BE2C (cell line): ENCODE results near the gene TTC33.

Experiments used
- DNase-seq: peaks from one replicate; pipeline ENCODE4 v3.0.0-alpha.2; 2020
- H3K27me3 ChIP-seq: fragments of 250-450 bp; sonication (Bioruptor Pico); 2 replicates; pipeline ENCODE4 v1.5.1; 2020; ENCODE audit warnings: mild to moderate bottlenecking
- H3K36me3 ChIP-seq: fragments of 250-450 bp; sonication (Bioruptor Pico); 2 replicates; pipeline ENCODE4 v1.5.1; 2020; ENCODE audit warnings: mild to moderate bottlenecking
- H3K4me1 ChIP-seq: fragments of 250-450 bp; sonication (Bioruptor Pico); 2 replicates; pipeline ENCODE4 v1.5.1; 2020
- H3K4me3 ChIP-seq: 2 replicates; pipeline ENCODE4 v1.5.1; 2011; ENCODE audit warnings: low read depth, low read length
- H3K9me3 ChIP-seq: fragments of 250-450 bp; sonication (Bioruptor Pico); 2 replicates; pipeline ENCODE4 v1.5.1; 2020
- CTCF ChIP-seq: IDR thresholded peaks from 2 replicates; pipeline ENCODE4 v1.5.1; 2012; ENCODE audit warnings: mild to moderate bottlenecking, low read depth, low read length

The TTC33 gene

GRCh38 chr5:40680741-40681362, 74.9 kb downstream of the TTC33 start:
- Histone ChIP-seq H3K36me3 (no peaks in the 10 kb centered on the region), H3K9me3 (no peaks in the 10 kb centered on the region), H3K27me3 (peaks cover 71% of the 10 kb centered on the region), H3K4me3 (no peak overlapping the region), H3K4me1 (no peaks in the 10 kb centered on the region)
- DNase-seq, result no peak
- no peak for TF ChIP-seq CTCF

GRCh38 chr5:40679913-40680681, 75.7 kb downstream of the TTC33 start, which contains the start of gene PTGER4:
Gene PTGER4 (plus strand): TSS chr5:40679915. CDS start chr5:40680994, 1,079 bp downstream.
- DNase-seq, result no peak
- H3K36me3 ChIP-seq, result no peaks in the 10 kb centered on the region
- peak within 1 kb of the TSS; percentile 64 for H3K4me3 ChIP-seq
- H3K27me3 ChIP-seq, result peaks cover 71% of the 10 kb centered on the region
- no peak for TF ChIP-seq CTCF
- no peaks in the 10 kb centered on the region for H3K9me3 ChIP-seq
- no peaks in the 10 kb centered on the region for H3K4me1 ChIP-seq

GRCh38 chr5:40679148-40679912, 76.4 kb downstream of the TTC33 start:
- Histone ChIP-seq H3K4me3 (peak overlapping the region; percentile 64), H3K27me3 (peaks cover 71% of the 10 kb centered on the region), H3K9me3 (no peaks in the 10 kb centered on the region), H3K36me3 (no peaks in the 10 kb centered on the region), H3K4me1 (no peaks in the 10 kb centered on the region)
- DNase-seq, result peak; percentile 87
- TF ChIP-seq CTCF, result no peak

GRCh38 chr5:40678460-40679147, 77.2 kb downstream of the TTC33 start:
- TF ChIP-seq CTCF, result no peak
- no peaks in the 10 kb centered on the region for H3K4me1 ChIP-seq
- peak overlapping the region; percentile 64; the same call in 1 of the 2 replicates for H3K4me3 ChIP-seq
- peaks cover 70% of the 10 kb centered on the region for H3K27me3 ChIP-seq
- no peak for DNase-seq
- no peaks in the 10 kb centered on the region for H3K9me3 ChIP-seq
- no peaks in the 10 kb centered on the region for H3K36me3 ChIP-seq

- TF ChIP-seq CTCF, result no peak
- H3K4me3 ChIP-seq, result no peak overlapping the region
- H3K27me3 ChIP-seq, result peaks cover 66% of the 10 kb centered on the region
- no peak for DNase-seq
- no peaks in the 10 kb centered on the region for H3K9me3 ChIP-seq
- no peaks in the 10 kb centered on the region for H3K36me3 ChIP-seq
- no peaks in the 10 kb centered on the region for H3K4me1 ChIP-seq
Observed at GRCh38 chr5:40678026-40678425, 77.7 kb downstream of the TTC33 start.
